NCI-H2227 (cell line): ENCODE measurements around the gene MANF.

Experiments
- DNase-seq: peaks from one replicate; lab custom pipeline; 2025; ENCODE audit not compliant: unreplicated experiment; lab: John Stamatoyannopoulos, UW

The MANF gene

GRCh38 chr3:51429138-51429537 lies 44.0 kb downstream of the MANF start:
- no peak for DNase-seq

DNA sequence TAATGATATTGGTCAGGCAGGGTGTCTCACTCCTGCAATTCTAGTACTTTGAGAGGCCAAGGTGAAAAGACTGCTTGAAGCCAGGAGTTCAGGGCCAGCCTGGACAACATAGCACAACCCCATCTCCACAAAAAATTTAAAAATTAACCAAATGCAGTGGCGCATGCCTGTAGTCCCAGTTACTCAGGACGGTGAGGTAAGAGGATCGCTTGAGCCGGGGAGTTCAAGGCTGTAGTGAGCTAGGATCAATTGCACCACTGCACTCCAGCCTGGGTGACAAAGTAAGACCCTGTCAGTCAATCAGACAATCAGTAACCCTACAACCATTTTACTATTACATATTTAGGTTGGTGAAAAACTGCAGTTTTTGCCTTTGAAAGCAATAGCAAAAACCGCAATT lies 49.0 kb downstream of the MANF start:
- DNase-seq = no peak

GRCh38 chr3:51434746-51435327 lies 49.7 kb downstream of the MANF start:
- peak; percentile 52 for DNase-seq

- no peak for DNase-seq
Measured at GRCh38 chr3:51436998-51437639, 52.0 kb downstream of the MANF start.
